ENCODE results near the gene QKI.

QKI gene

GRCh38 chr6:163391985-163392384 is 22.5 kb upstream of the QKI start:
- no peak for DNase-seq (ENCODE audit: low spot score)

- no peak for DNase-seq (ENCODE audit: low spot score)
These were observed 22.0 kb upstream of the QKI start for GRCh38 chr6:163392533-163392932.

- no peak for DNase-seq (ENCODE audit: low spot score)
These were observed 20.6 kb upstream of the QKI start for GRCh38 chr6:163393923-163394322.

GRCh38 chr6:163394659-163395058 is 19.9 kb upstream of the QKI start:
- no peak for DNase-seq (ENCODE audit: low spot score)

- DNase-seq (ENCODE audit: low spot score): no peak
These were observed 19.2 kb upstream of the QKI start for GRCh38 chr6:163395122-163395830.

GRCh38 chr6:163395831-163396185 is 18.7 kb upstream of the QKI start:
- DNase-seq (ENCODE audit: low spot score): no peak

- DNase-seq (ENCODE audit: low spot score): no peak
These were observed 17.2 kb upstream of the QKI start for GRCh38 chr6:163397326-163397725.

GRCh38 chr6:163398115-163398514 is 16.4 kb upstream of the QKI start:
- DNase-seq (ENCODE audit: low spot score): no peak

GRCh38 chr6:163398815-163399214 is 15.7 kb upstream of the QKI start:
- no peak for DNase-seq (ENCODE audit: low spot score)

GRCh38 chr6:163400509-163400908 is 14.0 kb upstream of the QKI start:
- no peak for DNase-seq (ENCODE audit: low spot score)

GRCh38 chr6:163401039-163401885 is 13.3 kb upstream of the QKI start:
- DNase-seq (ENCODE audit: low spot score): no peak

GRCh38 chr6:163402616-163403015 is 11.9 kb upstream of the QKI start:
- no peak for DNase-seq (ENCODE audit: low spot score)

GRCh38 chr6:163404825-163405265 is 9.7 kb upstream of the QKI start:
- no peak for DNase-seq (ENCODE audit: low spot score)

- DNase-seq (ENCODE audit: low spot score): no peak
These were observed 8.9 kb upstream of the QKI start for GRCh38 chr6:163405412-163406309.

- no peak for DNase-seq (ENCODE audit: low spot score)
These were observed 8.2 kb upstream of the QKI start for GRCh38 chr6:163406366-163406765.

GRCh38 chr6:163406830-163407229 is 7.7 kb upstream of the QKI start:
- DNase-seq (ENCODE audit: low spot score): no peak

GRCh38 chr6:163408352-163408991 is 6.0 kb upstream of the QKI start:
- DNase-seq (ENCODE audit: low spot score): no peak

GRCh38 chr6:163409712-163410111 is 4.8 kb upstream of the QKI start:
- no peak for DNase-seq (ENCODE audit: low spot score)

GRCh38 chr6:163412341-163412740 is 2.2 kb upstream of the QKI start:
- no peak for DNase-seq (ENCODE audit: low spot score)

- no peak for DNase-seq (ENCODE audit: low spot score)
These were observed 1.6 kb upstream of the QKI start for GRCh38 chr6:163412801-163413344.

GRCh38 chr6:163413345-163414116 is 987 bp upstream of the QKI start:
- peak; percentile 98 for DNase-seq (ENCODE audit: low spot score)
